ENCODE results near the gene ABHD4.
"Not testable (repeated sequence)": the region's sequence is repeated elsewhere in the genome, so short reads cannot be mapped to it uniquely, and the experiment has no call there.

The ABHD4 gene

GRCh38 chr14:22598099-22598895 lies at the start of gene ABHD4:
Gene ABHD4, plus strand, starts transcription at chr14:22598300. Its CDS starts 7 bp downstream, at chr14:22598307.
- DNase-seq (ENCODE audit: low read depth): peak; percentile 45

- no peak for DNase-seq (ENCODE audit: low read depth)
These were observed 48.7 kb upstream of the ABHD4 start for GRCh38 chr14:22549324-22549962.

- no peak for DNase-seq (ENCODE audit: low read depth)
These were observed 48.0 kb upstream of the ABHD4 start for GRCh38 chr14:22549981-22550673.

GRCh38 chr14:22551605-22551997 lies 46.5 kb upstream of the ABHD4 start:
- DNase-seq (ENCODE audit: low read depth): no peak

GRCh38 chr14:22552001-22552826 lies 45.9 kb upstream of the ABHD4 start:
- no peak for DNase-seq (ENCODE audit: low read depth)

- DNase-seq (ENCODE audit: low read depth): no peak
These were observed 45.3 kb upstream of the ABHD4 start for GRCh38 chr14:22552827-22553076.

GRCh38 chr14:22553445-22553844 lies 44.7 kb upstream of the ABHD4 start:
- no peak for DNase-seq (ENCODE audit: low read depth)

GRCh38 chr14:22553861-22554497 lies 44.1 kb upstream of the ABHD4 start:
- DNase-seq (ENCODE audit: low read depth): not testable (repeated sequence)

GRCh38 chr14:22554498-22555383 lies 43.4 kb upstream of the ABHD4 start:
- no peak for DNase-seq (ENCODE audit: low read depth)

- peak; percentile 53 for DNase-seq (ENCODE audit: low read depth)
These were observed 42.6 kb upstream of the ABHD4 start for GRCh38 chr14:22555384-22556011.

- DNase-seq (ENCODE audit: low read depth): peak; percentile 91
These were observed 41.8 kb upstream of the ABHD4 start for GRCh38 chr14:22556021-22556989.

GRCh38 chr14:22556990-22557623 lies 41.0 kb upstream of the ABHD4 start:
- peak; percentile 82 for DNase-seq (ENCODE audit: low read depth)

GRCh38 chr14:22557846-22558220 lies 40.3 kb upstream of the ABHD4 start:
- no peak for DNase-seq (ENCODE audit: low read depth)

- no peak for DNase-seq (ENCODE audit: low read depth)
These were observed 39.7 kb upstream of the ABHD4 start for GRCh38 chr14:22558221-22558913.

- no peak for DNase-seq (ENCODE audit: low read depth)
These were observed 39.1 kb upstream of the ABHD4 start for GRCh38 chr14:22559041-22559440.

- no peak for DNase-seq (ENCODE audit: low read depth)
These were observed 37.3 kb upstream of the ABHD4 start for GRCh38 chr14:22560662-22561365.

GRCh38 chr14:22561366-22561660 lies 36.8 kb upstream of the ABHD4 start:
- no peak for DNase-seq (ENCODE audit: low read depth)

Measured in stimulated activated CD8-positive, alpha-beta memory T cell treated with anti-CD3 and anti-CD28 coated beads, Interleukin-12 subunit alpha, Interleukin-12 subunit beta, amount 100 ng/mL, for 4 hours (primary cell).